Mesothelial cell of epicardium (in vitro differentiated cells): ENCODE data around the gene TMEM238L. TPM values are rescaled to one million over a fixed set of nuclear protein-coding genes. Genes with fewer than 3 reads are reported as not detected.

Experiments used
- DNase-seq, 2 experiments: peaks; one replicate each; pipeline ENCODE4 v3.0.0; 2021; ENCODE audit warnings: low spot score in 2 of 2; ENCODE audit not compliant: unreplicated experiment in 2 of 2
- H3K27ac Mint-ChIP-seq: 2 replicates; pipeline ENCODE4 v1.8.0; 2021; ENCODE audit warnings: mixed read lengths
- H3K27me3 Mint-ChIP-seq: 2 replicates; pipeline ENCODE4 v1.8.0; 2021; ENCODE audit warnings: low read depth, mixed read lengths
- H3K36me3 Mint-ChIP-seq: 2 replicates; pipeline ENCODE4 v1.8.0; 2021; ENCODE audit warnings: mixed read lengths
- H3K4me1 Mint-ChIP-seq: 2 replicates; pipeline ENCODE4 v1.8.0; 2021; ENCODE audit warnings: mixed read lengths
- H3K4me3 Mint-ChIP-seq: 2 replicates; pipeline ENCODE4 v1.8.0; 2021; ENCODE audit warnings: mild to moderate bottlenecking, moderate library complexity, mixed read lengths
- H3K9me3 Mint-ChIP-seq: 2 replicates; pipeline ENCODE4 v1.8.0; 2021; ENCODE audit warnings: mixed read lengths
- CTCF ChIP-seq: fragments of 200-600 bp; sonication (generic); IDR thresholded peaks from one replicate; pipeline ENCODE4 v1.5.0; 2021; ENCODE audit warnings: antibody characterized with exemption; ENCODE audit not compliant: unreplicated experiment
- total RNA-seq: library from RNA; stranded (reverse); gene quantifications from 3 replicates; pipeline ENCODE4 v1.2.1, GENCODE V29; 2021

The TMEM238L gene
- total RNA-seq, 1 donor from 2014 or later = not detected

- H3K4me3 Mint-ChIP-seq = no peak overlapping the region
- no peaks in the 10 kb centered on the region for H3K9me3 Mint-ChIP-seq
- no peak overlapping the region for H3K27ac Mint-ChIP-seq
- DNase-seq = no peak
- H3K4me1 Mint-ChIP-seq = peaks cover 5% of the 10 kb centered on the region
- no peaks in the 10 kb centered on the region for H3K36me3 Mint-ChIP-seq
- peaks cover 43% of the 10 kb centered on the region for H3K27me3 Mint-ChIP-seq
- no peak for TF ChIP-seq CTCF
These were observed 47.3 kb downstream of the TMEM238L start for GRCh38 chr17:10756619-10757018.

- DNase-seq = no peak
- Mint-ChIP-seq H3K27ac (no peak overlapping the region), H3K27me3 (peaks cover 43% of the 10 kb centered on the region), H3K36me3 (no peaks in the 10 kb centered on the region), H3K4me3 (no peak overlapping the region), H3K4me1 (peaks cover 5% of the 10 kb centered on the region), H3K9me3 (no peaks in the 10 kb centered on the region)
- TF ChIP-seq CTCF = no peak
These were observed 47.7 kb downstream of the TMEM238L start for GRCh38 chr17:10756185-10756584.

GRCh38 chr17:10755592-10756127 lies 48.2 kb downstream of the TMEM238L start:
- Mint-ChIP-seq H3K27ac (no peak overlapping the region), H3K4me1 (peaks cover 5% of the 10 kb centered on the region), H3K36me3 (no peaks in the 10 kb centered on the region), H3K27me3 (peaks cover 43% of the 10 kb centered on the region), H3K9me3 (no peaks in the 10 kb centered on the region), H3K4me3 (no peak overlapping the region)
- DNase-seq = no peak
- TF ChIP-seq CTCF = no peak

GRCh38 chr17:10754861-10755591 lies 48.9 kb downstream of the TMEM238L start:
- Mint-ChIP-seq H3K9me3 (no peaks in the 10 kb centered on the region), H3K4me3 (peak overlapping the region; percentile 46), H3K27ac (no peak overlapping the region), H3K36me3 (no peaks in the 10 kb centered on the region), H3K27me3 (peaks cover 47% of the 10 kb centered on the region), H3K4me1 (peaks cover 5% of the 10 kb centered on the region)
- no peak for TF ChIP-seq CTCF
- DNase-seq = no peak

GRCh38 chr17:10754109-10754508 lies 49.8 kb downstream of the TMEM238L start:
- H3K4me1 Mint-ChIP-seq = peaks cover 5% of the 10 kb centered on the region
- no peaks in the 10 kb centered on the region for H3K9me3 Mint-ChIP-seq
- H3K4me3 Mint-ChIP-seq = no peak overlapping the region

More at GRCh38 chr17:10754109-10754508, 49.8 kb downstream of the TMEM238L start:
- no peak for TF ChIP-seq CTCF
- Mint-ChIP-seq H3K27me3 (peaks cover 53% of the 10 kb centered on the region), H3K27ac (no peak overlapping the region), H3K36me3 (no peaks in the 10 kb centered on the region)
- no peak for DNase-seq
